ENCODE results near the gene AGBL4.

AGBL4 gene

GRCh38 chr1:48616710-48617109 lies 1407.0 kb downstream of the AGBL4 start:
- no peak for DNase-seq

- no peak for DNase-seq
Observed at GRCh38 chr1:48611841-48612240, 1411.9 kb downstream of the AGBL4 start.

GRCh38 chr1:48610628-48611542 lies 1412.9 kb downstream of the AGBL4 start:
- peak in 1 of 2 donors; percentile 36 for DNase-seq

GRCh38 chr1:48608882-48609281 lies 1414.9 kb downstream of the AGBL4 start:
- no peak for DNase-seq

- DNase-seq, result no peak
Observed at GRCh38 chr1:48603222-48603621, 1420.5 kb downstream of the AGBL4 start.

GRCh38 chr1:48602349-48602748 lies 1421.4 kb downstream of the AGBL4 start:
- DNase-seq, result no peak

GRCh38 chr1:48600182-48600581 lies 1423.6 kb downstream of the AGBL4 start:
- DNase-seq, result no peak

GRCh38 chr1:48597663-48598062 lies 1426.1 kb downstream of the AGBL4 start:
- no peak for DNase-seq

GRCh38 chr1:48596046-48596445 lies 1427.7 kb downstream of the AGBL4 start:
- no peak for DNase-seq

- no peak for DNase-seq
Observed at GRCh38 chr1:48595613-48596012, 1428.1 kb downstream of the AGBL4 start.

GRCh38 chr1:48592330-48592729 lies 1431.4 kb downstream of the AGBL4 start:
- no peak for DNase-seq

GRCh38 chr1:48591181-48591580 lies 1432.6 kb downstream of the AGBL4 start:
- DNase-seq, result no peak

- DNase-seq, result no peak
Observed at GRCh38 chr1:48588061-48588460, 1435.7 kb downstream of the AGBL4 start.

GRCh38 chr1:48582408-48582807 lies 1441.3 kb downstream of the AGBL4 start:
- DNase-seq, result no peak

- DNase-seq, result no peak
Observed at GRCh38 chr1:48581270-48581669, 1442.5 kb downstream of the AGBL4 start.

- no peak for DNase-seq
Observed at GRCh38 chr1:48576565-48576964, 1447.2 kb downstream of the AGBL4 start.

- DNase-seq, result peak; percentile 66 to 73
Observed at GRCh38 chr1:48572646-48573258, 1451.0 kb downstream of the AGBL4 start.

GRCh38 chr1:48572134-48572533 lies 1451.6 kb downstream of the AGBL4 start:
- DNase-seq, result no peak

GRCh38 chr1:48571303-48571987 lies 1452.3 kb downstream of the AGBL4 start:
- no peak for DNase-seq

- no peak for DNase-seq
Observed at GRCh38 chr1:48570568-48570967, 1453.2 kb downstream of the AGBL4 start.

- no peak for DNase-seq
Observed at GRCh38 chr1:48568501-48568900, 1455.3 kb downstream of the AGBL4 start.

GRCh38 chr1:48566492-48566891 lies 1457.3 kb downstream of the AGBL4 start:
- no peak for DNase-seq

- DNase-seq, result no peak
Observed at GRCh38 chr1:48563021-48563420, 1460.7 kb downstream of the AGBL4 start.

GRCh38 chr1:48561444-48561843 lies 1462.3 kb downstream of the AGBL4 start:
- DNase-seq, result no peak

Data from hippocampal formation (tissue), 2 donors.